GM18909 (cell line): ENCODE measurements around the gene TMEM106A.
A peak's percentile ranks its signal among the peaks of the same experiment; 100 is the strongest.
"Not testable (repeated sequence)": the region's sequence is repeated elsewhere in the genome, so short reads cannot be mapped to it uniquely, and the experiment has no call there.

Experiments used
- ATAC-seq: cut with Tn5 transposase; IDR thresholded peaks from one replicate; pipeline ENCODE4 v1.9.1; 2021; ENCODE audit warnings: mild to moderate bottlenecking; ENCODE audit not compliant: unreplicated experiment, poor library complexity

Gene TMEM106A, protein sequence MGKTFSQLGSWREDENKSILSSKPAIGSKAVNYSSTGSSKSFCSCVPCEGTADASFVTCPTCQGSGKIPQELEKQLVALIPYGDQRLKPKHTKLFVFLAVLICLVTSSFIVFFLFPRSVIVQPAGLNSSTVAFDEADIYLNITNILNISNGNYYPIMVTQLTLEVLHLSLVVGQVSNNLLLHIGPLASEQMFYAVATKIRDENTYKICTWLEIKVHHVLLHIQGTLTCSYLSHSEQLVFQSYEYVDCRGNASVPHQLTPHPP

DNA sequence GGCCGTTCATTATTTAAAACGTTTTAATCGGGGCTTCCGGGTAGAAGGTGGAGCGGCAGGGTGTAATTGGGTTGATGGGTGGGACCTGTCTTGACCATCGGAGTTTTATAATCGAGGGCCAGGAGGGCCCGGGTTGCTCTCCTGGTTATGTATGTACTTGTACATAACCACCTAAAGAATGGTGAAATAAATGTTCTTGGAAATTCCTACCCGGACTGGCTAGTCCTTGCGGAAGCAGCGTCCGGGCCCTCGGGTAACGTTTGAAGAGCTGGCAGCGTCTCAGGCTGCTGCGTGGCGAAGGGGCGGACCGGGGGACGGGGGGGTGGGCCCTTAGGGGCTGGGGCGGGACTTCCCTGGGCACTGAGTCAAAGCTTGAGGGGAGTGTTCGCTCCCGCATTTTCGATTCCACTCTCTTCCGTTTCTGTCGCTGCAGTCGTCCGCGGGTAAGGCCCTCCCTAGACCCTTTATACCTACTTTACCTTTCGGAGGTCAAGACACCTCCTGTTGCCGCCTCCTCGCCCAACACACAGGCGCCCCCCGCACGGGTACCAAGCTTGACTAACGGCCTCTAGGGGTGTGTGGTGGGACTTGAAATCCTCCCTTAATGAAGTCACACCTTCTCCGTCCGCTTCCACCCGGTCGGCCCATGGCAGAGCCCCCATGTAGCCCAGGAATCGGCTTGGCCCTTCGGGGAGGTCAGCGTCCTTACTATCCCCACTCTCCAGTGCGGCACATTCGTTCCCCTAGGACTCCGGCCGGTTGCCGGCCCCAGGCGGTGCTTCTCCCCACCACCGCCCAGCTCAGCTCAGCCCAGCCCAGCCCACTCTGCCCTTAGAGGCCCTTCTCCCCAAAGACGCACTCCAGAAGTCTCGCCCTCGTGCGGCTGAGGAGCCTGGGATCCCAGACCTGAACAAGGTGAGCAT is at the start of gene TMEM106A:
TMEM106A (plus strand) TSS at position 396 of the 923 bp plus-strand sequence. CDS start 1,167 bp downstream, outside the sequence.
- peak; percentile 75 for ATAC-seq

DNA sequence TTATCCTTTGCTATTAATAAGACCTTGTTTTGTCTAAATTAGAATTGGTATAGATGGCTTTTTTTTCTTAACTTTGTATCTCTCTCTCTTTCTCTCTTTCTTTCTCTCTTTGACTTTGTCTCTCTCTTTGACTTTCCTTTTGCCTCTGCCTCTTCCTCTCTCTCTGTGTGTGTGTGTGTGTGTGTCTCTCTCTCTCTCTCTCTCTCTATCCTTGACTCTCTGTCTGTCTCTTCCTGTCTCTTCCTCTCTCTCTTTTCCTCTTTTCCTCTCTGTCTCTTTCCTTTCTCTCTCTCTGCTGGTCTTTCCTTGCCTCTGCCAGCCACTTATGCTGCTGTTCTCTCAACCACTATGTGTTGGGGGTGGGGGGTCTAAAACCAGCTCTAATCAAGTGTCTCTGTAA is 45.7 kb upstream of the TMEM106A start:
- ATAC-seq = not testable (repeated sequence)

DNA sequence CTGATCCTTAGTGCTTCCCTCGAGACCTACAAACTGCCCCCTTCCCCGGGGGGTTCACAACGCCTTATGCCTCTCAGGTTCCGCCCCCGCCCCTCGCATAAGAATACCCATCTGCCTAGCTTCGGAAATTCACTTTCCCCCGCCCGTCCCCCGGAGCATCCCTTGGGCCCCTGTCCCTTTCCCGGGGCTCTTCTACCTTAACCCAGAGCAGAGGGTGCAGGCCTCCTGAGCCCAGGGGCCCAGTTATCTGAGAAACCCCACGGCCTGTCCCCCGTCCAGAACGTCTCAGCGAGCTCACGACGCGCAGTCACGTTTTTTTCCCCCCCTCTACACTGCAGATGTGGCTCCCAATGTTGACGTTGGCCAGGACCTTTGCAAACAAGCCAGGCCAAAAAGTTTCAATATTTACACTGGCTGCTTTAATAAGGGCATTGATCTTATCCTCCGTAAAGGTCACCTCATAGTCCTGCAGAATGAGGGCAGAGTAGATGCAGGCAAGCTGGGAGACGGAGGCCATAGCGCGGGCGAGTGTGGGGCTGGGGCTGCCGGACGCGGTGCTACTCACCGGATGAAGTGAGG is 42.0 kb upstream of the TMEM106A start:
- peak; percentile 32 for ATAC-seq

GRCh38 chr17:43170140-43170765 is 41.4 kb upstream of the TMEM106A start:
- peak; percentile 66 for ATAC-seq

- peak; percentile 83 for ATAC-seq
These were observed 40.7 kb upstream of the TMEM106A start, which contains the start of gene NBR1 for GRCh38 chr17:43170766-43171585. Gene NBR1 (plus strand): TSS chr17:43171214. CDS start chr17:43175800, 4,586 bp downstream.

DNA sequence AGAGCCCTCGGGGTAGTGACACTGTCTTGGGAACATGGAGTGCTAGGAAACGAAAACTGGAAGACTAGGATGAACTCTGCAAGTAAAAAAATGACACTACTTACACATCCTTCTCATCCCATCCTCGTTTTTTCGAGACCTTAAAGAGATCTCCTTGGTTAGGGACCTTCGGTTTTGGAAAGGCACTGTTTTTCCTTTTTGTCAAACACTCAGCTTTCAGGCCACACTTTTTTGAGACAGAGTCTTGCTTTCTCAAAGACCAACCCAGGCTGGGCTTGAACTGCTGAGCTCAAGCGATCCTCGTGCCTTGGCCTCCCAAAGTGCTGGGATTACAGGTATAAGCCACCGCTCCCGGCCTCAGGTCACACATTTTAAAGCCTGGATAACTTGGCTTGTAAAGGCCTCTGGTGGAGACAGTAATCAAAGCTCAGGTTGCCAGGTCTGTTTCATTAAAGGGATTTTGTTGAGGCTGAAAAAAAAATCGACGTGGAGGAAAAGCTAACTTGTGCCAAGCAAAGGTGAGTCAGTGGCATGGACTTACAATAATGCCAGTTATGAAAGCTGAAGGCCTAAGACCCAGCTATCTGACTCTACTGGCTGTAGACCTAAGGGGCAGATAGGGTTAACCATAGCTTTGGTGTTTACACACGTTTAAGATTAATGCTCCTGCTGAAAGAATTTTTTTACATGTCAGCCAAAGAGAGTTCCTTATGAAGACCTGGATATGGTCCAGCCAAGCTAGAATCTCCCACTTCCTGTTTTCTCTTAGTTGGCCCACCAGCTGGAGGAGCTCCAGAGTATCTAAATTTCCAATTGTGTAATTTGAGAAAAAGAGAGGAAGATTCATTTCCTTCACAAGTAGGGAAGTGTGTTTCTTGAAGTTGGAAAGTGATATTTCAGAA is 39.8 kb upstream of the TMEM106A start:
- ATAC-seq = no peak

GRCh38 chr17:43175213-43176118 is 36.2 kb upstream of the TMEM106A start:
- no peak for ATAC-seq

DNA sequence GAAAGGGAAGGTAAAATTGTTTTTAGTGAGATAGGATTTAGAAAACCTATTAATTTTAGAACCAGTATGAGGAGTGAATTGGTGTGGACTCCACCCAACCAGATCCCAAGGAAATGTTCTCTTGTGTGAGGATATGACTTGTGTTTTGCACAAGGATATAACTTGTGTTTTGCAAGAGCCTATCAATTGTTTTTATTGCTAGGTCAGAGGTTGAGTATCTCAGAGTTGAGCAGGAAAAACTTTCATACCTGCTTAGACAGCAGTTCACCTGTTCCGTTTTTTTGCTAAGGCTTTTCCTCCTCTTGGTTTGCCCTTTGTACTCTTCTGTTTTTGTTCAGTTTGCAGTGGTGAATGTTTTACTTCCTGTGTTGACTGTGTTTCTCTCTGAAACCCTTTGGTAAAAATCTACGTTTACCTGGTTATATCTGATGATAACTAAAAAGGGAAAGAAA is 35.5 kb upstream of the TMEM106A start:
- ATAC-seq = no peak

DNA sequence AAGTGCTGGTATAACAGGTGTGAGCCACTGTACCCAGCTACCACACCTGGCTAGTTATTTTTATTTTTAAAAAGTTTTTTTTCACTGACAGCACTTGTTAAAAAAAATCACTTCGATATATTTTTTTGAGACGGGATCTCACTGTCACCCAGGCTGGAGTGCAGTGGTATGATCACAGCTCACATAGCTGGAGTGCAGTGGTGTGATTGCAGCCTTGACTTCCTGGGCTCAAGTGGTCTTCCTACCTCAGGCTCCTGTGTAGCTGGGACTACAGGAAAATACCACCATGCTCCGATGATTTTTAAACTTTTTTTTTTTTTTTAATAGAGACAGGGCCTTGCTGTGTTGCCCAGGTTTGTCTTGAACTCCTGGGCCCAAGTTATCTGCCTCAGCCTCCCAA is 27.8 kb upstream of the TMEM106A start:
- ATAC-seq = no peak

GRCh38 chr17:43186656-43187055 is 25.0 kb upstream of the TMEM106A start:
- not testable (repeated sequence) for ATAC-seq

- ATAC-seq = no peak
These were observed 18.4 kb upstream of the TMEM106A start for GRCh38 chr17:43193251-43193650.

DNA sequence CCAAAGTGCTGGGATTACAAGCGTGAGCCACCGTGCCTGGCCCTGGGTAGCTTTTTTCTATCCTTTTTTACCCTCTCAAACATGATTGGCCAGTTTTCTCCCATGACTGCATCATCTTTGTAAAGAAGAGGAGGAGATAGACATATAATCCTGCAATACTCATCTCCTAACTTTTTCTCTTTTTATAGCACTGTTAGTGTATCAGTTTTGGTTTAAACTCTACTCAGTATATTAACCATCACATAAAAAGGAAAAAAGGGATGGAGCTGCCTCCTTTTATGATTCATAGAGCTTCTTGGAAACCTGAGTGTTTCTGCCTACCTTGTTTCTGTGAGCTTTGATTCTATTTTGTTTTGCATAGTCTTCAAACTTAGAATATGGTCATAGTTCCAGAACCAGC is 12.0 kb upstream of the TMEM106A start:
- no peak for ATAC-seq

GRCh38 chr17:43200127-43200526 is 11.5 kb upstream of the TMEM106A start:
- ATAC-seq = no peak

GRCh38 chr17:43203013-43203412 is 8.7 kb upstream of the TMEM106A start:
- ATAC-seq = not testable (repeated sequence)

DNA sequence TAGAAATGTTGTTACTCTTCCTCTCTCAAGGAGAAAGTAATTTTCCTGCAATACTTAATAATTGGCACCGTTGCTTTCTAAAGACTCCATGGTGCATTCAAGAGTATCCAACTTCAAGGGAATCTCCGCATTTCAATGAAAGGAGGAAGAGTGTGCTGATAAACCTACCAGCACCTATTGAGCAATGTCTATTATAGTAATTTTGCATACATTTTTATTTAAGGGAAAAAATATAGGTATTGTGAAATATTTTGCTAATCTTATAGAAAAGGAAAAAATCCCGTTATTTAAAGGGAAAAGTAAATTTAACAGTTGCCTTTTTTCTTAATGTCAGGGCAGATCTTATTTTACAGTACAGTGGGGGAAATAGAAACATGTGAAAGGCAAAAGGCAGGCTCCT is 1.1 kb upstream of the TMEM106A start:
- no peak for ATAC-seq

DNA sequence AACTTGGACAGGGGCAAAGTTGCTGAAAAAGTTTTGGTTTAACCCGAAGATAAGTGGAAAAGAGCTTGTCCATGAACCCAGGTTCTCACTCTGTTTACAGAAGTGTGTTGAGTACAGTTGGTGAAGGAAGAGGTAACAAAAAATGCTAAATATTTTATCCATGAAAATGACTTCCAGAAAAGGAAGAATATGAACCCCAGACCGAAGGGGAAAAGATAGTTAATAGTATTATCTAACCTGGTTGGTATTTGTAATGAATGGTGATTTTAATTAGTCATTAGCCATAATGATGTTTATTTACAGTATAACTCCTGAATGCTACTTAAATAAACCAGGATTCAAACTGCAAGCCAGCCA is 574 bp upstream of the TMEM106A start:
- no peak for ATAC-seq

GRCh38 chr17:43212641-43213490 is 1.2 kb downstream of the TMEM106A start:
- ATAC-seq = no peak
